SIG-M5 treated with dmso at 0.1 percent for 504 hours (cell line): ENCODE data around the gene CCM2.

Experiments used
- DNase-seq: peaks from one replicate; lab custom pipeline; 2025; ENCODE audit not compliant: unreplicated experiment; lab: John Stamatoyannopoulos, UW

The CCM2 gene

DNA sequence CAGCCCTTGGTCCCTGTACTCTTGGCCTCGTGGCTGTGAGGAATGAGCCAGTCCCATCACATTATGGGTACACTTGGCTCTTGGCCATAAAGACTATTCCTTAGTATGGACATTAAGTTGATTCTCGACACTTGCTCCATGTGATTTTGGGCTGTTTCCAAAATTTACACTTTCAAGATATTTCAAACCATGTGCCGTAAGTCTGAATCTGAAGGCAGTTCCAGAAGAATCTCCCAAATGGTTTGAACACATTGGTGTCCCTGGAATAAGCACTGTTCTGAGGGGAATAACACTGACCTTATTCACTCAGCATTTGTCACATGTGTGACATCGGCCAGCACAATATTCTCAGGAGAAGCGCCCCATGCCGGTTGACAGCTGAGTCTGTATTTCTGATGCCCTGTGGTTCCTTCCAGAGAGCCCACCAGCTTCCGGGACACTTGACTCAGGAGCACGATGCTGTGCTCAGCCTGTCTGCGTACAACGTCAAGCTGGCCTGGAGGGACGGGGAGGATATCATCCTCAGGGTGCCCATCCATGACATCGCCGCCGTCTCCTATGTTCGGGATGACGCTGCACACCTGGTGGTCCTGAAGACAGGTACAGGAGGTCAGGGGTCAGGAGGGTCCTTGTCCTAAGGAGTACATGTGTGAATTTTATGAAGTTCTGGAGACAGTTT, 64.2 kb downstream of the CCM2 start:
- DNase-seq: no peak

DNA sequence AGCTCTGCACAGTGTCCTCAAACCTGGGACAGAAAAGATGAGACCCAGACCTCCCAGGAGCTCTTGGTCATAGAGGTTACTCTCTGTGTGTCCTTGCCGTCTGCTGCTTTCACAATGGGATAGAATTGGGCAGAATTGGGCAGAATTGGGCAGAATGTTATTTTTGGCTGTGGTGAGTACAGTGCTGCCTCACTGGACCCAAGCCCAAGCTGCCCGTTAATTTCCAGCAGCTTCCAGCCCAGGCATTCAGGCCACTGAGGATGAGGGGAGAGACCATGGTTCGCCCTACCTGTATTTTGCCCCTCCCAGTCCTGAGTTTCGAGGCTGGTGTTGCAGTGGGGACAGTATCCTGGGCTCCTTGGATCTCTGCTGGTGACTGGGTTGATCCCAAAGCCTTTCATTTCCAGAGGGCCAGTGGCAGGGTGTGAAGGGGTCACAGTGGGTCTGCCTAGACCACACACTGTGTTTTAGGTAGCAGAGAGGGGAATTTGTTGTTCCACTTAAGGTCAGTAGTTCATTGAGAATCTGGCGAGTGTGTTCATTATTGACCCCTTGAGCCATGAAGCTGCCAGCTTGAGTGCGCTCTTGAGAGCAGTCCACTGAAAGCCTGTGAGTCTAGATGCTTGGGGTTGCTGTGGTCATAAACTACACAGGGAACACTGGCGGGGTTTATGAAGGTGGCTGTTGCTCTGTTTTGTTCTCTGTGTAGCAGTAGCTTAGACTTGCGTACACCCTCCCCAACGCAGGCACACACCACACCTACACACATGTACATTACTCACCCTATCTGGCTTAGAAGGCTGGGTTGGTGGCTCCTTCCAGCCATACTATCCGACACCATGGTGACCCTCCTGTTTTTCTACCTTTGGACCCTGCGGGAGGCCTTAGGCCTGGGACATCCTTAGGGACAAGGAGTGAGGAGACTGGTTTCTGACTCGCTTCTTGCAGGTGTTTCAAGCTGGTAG, 65.3 kb downstream of the CCM2 start:
- DNase-seq: no peak

- DNase-seq: no peak
These were observed 66.4 kb downstream of the CCM2 start for GRCh38 chr7:45066409-45066808.

- DNase-seq: no peak
These were observed 67.6 kb downstream of the CCM2 start for GRCh38 chr7:45067582-45067981.

GRCh38 chr7:45068236-45069023, 68.4 kb downstream of the CCM2 start:
- DNase-seq: no peak

- no peak for DNase-seq
These were observed 69.6 kb downstream of the CCM2 start for GRCh38 chr7:45069444-45070253.

- no peak for DNase-seq
These were observed 70.2 kb downstream of the CCM2 start for GRCh38 chr7:45070254-45070642.

- DNase-seq: no peak
These were observed 71.5 kb downstream of the CCM2 start for GRCh38 chr7:45071528-45071927.

GRCh38 chr7:45072131-45073030, 72.4 kb downstream of the CCM2 start:
- DNase-seq: no peak

DNA sequence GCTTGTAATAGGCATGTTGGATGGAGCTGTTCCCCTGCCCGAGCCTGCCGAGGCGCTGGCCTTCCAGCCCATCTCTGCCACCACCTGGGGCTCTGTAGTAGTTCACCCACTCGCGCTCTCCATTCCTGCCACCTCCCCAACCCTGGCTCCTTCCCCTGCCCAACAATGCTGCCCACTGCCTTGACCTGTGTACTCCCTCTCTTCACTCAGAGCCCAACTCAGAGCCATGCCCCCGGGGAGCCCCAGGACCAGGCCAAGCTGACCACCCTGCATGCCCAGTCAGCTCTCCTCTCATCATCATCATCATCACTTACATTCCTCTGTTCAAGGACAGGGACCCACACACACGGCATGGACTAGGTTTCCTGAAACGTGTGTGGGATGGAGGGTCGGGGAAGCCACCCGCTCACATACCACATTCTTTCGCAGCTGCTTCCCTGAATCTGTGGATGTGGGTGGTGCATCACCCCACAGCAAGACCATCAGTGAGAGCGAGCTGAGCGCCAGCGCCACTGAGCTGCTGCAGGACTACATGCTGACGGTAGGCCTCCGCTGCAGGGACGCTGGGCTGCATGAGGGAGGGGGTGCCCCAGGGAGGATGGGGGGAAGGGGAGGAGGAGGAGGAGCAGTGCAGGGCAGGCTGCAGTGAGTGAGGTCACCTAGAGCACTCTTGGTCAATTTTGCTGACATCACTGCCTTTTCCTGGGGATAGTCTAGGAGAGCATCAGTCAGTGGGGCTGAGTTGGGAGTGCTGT, 73.2 kb downstream of the CCM2 start:
- DNase-seq: no peak

- DNase-seq: peak; percentile 21
These were observed 74.0 kb downstream of the CCM2 start for GRCh38 chr7:45073786-45074527.

- DNase-seq: no peak
These were observed 74.7 kb downstream of the CCM2 start for GRCh38 chr7:45074528-45075354.

GRCh38 chr7:45075355-45075644, 75.3 kb downstream of the CCM2 start:
- DNase-seq: no peak

GRCh38 chr7:45075871-45076796, 76.1 kb downstream of the CCM2 start:
- DNase-seq: no peak

GRCh38 chr7:45076946-45077345, 76.9 kb downstream of the CCM2 start:
- no peak for DNase-seq

DNA sequence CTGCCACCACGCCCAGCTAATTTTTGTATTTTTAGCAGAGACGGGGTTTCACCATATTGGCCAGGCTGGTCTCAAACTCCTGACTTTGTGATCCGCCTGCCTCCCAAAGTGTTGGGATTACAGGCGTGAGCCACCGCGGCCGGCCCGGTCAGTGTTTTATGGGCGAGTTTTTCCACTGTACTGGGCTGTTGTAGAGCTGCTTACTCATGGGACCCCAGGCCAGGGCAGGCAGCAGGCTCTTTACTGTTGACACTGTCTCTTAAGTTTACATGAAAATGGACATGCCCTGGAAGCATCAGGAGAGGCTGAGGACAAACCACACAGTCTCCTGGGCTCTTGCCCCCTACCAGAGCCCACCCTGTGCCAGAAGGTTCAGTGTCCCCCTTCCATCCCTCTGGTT, 77.6 kb downstream of the CCM2 start:
- no peak for DNase-seq
